Activated B cell treated with CpG ODN at 0.5 μM for 24 hours (primary cell): ENCODE results near the gene ENTREP1. TPM values are rescaled to one million over a fixed set of nuclear protein-coding genes. Genes with fewer than 3 reads are reported as not detected.

Experiments
- ATAC-seq: fragments of 200-7000 bp; cut with Tn5 transposase; one replicate; pipeline ENCODE4 v1.10.0; 2021; ENCODE audit warnings: low read depth, mild to moderate bottlenecking, moderate library complexity
- CTCF ChIA-PET: fragments of 350-600 bp; sonication (Branson Sonifier 250); formaldehyde crosslinking; loops from one replicate; lab custom pipeline; 2021; ENCODE audit warnings: antibody characterized with exemption; lab: Charles Lee
- POLR2A ChIA-PET: fragments of 350-600 bp; sonication (Branson Sonifier 250); formaldehyde crosslinking; loops from one replicate; lab custom pipeline; 2021; ENCODE audit warnings: antibody characterized with exemption; lab: Charles Lee
- DNase-seq: peaks from one replicate; pipeline ENCODE4 v3.0.0; 2022
- H3K27ac Mint-ChIP-seq: one replicate; pipeline ENCODE4 v1.8.0; 2020; ENCODE audit warnings: mixed read lengths
- H3K27me3 Mint-ChIP-seq: one replicate; pipeline ENCODE4 v1.8.0; 2021; ENCODE audit warnings: mixed read lengths
- H3K36me3 Mint-ChIP-seq: one replicate; pipeline ENCODE4 v1.8.0; 2021; ENCODE audit warnings: low read depth, mixed read lengths
- H3K4me1 Mint-ChIP-seq: one replicate; pipeline ENCODE4 v1.8.0; 2021; ENCODE audit warnings: mixed read lengths
- H3K4me3 Mint-ChIP-seq: one replicate; pipeline ENCODE4 v1.8.0; 2020; ENCODE audit warnings: mild to moderate bottlenecking, mixed read lengths
- H3K9me3 Mint-ChIP-seq: one replicate; pipeline ENCODE4 v1.8.0; 2020; ENCODE audit warnings: mixed read lengths
- CTCF ChIP-seq: fragments of 200-600 bp; IDR thresholded peaks from one replicate; pipeline ENCODE4 v1.8.0; 2022; ENCODE audit warnings: antibody characterized with exemption, mild to moderate bottlenecking
- intact Hi-C: fragments of 100-400 bp; cut with micrococcal nuclease; formaldehyde crosslinking; loops from one replicate; pipeline ENCODE4 v1.15.1; 2024
- total RNA-seq: library from RNA; stranded (reverse); gene quantifications from 2 replicates; pipeline ENCODE4 v1.2.3, GENCODE V29; 2022

Gene ENTREP1
- total RNA-seq, 1 donor from 2014 or later: not detected

DNA sequence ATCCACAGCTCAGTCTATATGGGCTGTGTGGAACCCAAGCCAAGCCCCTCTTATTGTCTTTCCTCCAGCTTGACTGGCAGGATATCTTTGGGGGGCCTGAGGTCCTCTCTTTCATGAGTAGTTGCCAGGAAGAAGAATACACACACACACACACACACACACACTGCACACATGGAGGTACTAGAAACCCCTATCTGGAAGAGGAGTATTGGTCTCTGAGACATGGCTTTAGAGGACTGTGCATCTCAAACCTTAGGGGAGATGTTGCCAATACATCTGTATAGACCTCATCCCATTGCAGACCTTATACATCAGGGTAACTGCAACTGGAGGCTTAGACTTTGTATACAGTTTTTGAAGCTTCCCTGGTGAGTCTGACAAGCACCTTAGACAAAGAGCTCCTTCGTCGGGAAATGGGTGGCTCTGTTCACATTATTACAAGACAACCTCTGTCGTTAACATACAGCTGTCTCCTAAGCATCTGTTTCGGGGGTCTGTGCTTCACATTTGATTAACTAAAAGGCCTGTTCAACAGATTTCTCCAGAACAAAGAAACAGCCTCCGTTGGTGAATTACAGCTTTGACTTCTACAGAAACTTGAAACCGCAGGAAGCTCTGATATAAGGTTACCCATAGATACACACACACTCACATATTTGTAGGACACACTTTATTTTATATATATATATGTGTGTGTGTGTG, 5.5 kb upstream of the ENTREP1 start:
- ChIA-PET POLR2A (no interaction called here), CTCF (interaction anchor here (0.5 kb wide), 1 partner anchor 233 kb away, joined by 4 read pairs; no protein-coding TSS in a partner anchor)
- no peak for TF ChIP-seq CTCF
- Mint-ChIP-seq H3K36me3 (no peaks in the 10 kb centered on the region), H3K9me3 (no peaks in the 10 kb centered on the region), H3K4me1 (no peaks in the 10 kb centered on the region), H3K27me3 (peaks cover 24% of the 10 kb centered on the region), H3K27ac (no peak overlapping the region), H3K4me3 (no peak overlapping the region)
- intact Hi-C loops: no loop called here
- DNase-seq: no peak
- no peak for ATAC-seq

- peaks cover 38% of the 10 kb centered on the region for H3K27me3 Mint-ChIP-seq
- ChIA-PET CTCF (no interaction called here), POLR2A (no interaction called here)
- ATAC-seq (no peak), DNase-seq (no peak)
- no peak overlapping the region for H3K4me3 Mint-ChIP-seq
- TF ChIP-seq CTCF: no peak
- intact Hi-C loops: no loop called here
- H3K36me3 Mint-ChIP-seq: no peaks in the 10 kb centered on the region
- H3K27ac Mint-ChIP-seq: no peak overlapping the region
- H3K4me1 Mint-ChIP-seq: peaks cover 6% of the 10 kb centered on the region
- H3K9me3 Mint-ChIP-seq: no peaks in the 10 kb centered on the region
These were observed 2.8 kb upstream of the ENTREP1 start for GRCh38 chr9:69322256-69322655.

DNA sequence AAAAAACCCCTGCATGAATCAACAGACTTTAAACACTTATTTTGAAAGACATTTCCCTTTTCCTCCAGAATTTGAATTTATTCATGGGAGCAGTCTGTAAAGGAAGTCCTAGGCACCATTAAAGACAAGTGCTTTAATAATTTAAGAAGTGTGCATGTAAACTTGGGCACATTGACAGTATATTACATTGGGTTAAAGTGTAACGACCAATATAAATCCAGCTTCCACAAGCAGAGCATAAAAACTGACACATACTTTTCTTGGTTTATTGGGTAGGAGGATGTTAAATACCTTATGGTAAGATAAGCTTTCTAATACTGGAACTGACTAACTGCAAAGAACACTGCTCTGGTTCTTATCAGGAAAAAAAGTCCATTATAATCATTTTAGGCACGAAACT, 1.2 kb upstream of the ENTREP1 start:
- no peak overlapping the region for H3K4me3 Mint-ChIP-seq
- DNase-seq: no peak
- ChIA-PET CTCF (interaction anchor here (0.7 kb wide), 1 partner anchor 18 kb away, joined by 3 read pairs; no protein-coding TSS in a partner anchor), POLR2A (no interaction called here)
- intact Hi-C loops: no loop called here
- H3K36me3 Mint-ChIP-seq: no peaks in the 10 kb centered on the region
- H3K9me3 Mint-ChIP-seq: no peaks in the 10 kb centered on the region
- ATAC-seq: no peak
- H3K4me1 Mint-ChIP-seq: peaks cover 6% of the 10 kb centered on the region
- H3K27me3 Mint-ChIP-seq: peaks cover 36% of the 10 kb centered on the region
- no peak for TF ChIP-seq CTCF
- no peak overlapping the region for H3K27ac Mint-ChIP-seq

GRCh38 chr9:69325409-69326212, 596 bp downstream of the ENTREP1 start:
- ChIA-PET POLR2A (no interaction called here), CTCF (no interaction called here)
- DNase-seq (no peak), ATAC-seq (no peak)
- TF ChIP-seq CTCF: no peak
- H3K36me3 Mint-ChIP-seq: no peaks in the 10 kb centered on the region
- peaks cover 37% of the 10 kb centered on the region for H3K27me3 Mint-ChIP-seq
- no peaks in the 10 kb centered on the region for H3K9me3 Mint-ChIP-seq
- intact Hi-C loops: no loop called here
- H3K4me1 Mint-ChIP-seq: peaks cover 6% of the 10 kb centered on the region
- H3K27ac Mint-ChIP-seq: no peak overlapping the region
- peak overlapping the region; percentile 41 for H3K4me3 Mint-ChIP-seq

DNA sequence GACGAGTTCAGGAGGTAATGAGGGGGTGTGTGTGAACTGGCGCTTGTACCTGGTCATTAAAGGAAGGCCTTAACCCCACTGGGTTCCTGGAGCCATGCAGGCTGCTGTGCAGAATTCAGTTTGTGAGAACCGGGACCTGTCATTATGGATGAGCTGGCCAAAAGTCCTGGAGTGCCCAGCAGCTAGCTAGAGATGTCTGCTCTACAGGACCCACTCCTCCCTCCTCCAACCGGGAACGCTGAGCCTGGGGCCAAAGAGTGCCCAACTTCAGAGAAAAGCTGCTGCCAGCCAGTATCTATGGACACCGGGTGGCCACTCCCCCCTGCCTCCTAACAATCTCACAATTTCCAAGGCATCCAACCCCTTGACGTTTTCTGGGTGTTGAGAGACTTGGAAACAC, 1.2 kb downstream of the ENTREP1 start:
- no peak for ATAC-seq

More for the DNA sequence above, 1.2 kb downstream of the ENTREP1 start:
- no peak for DNase-seq
- Mint-ChIP-seq H3K27ac (no peak overlapping the region), H3K27me3 (peaks cover 36% of the 10 kb centered on the region), H3K4me3 (no peak overlapping the region), H3K4me1 (peaks cover 6% of the 10 kb centered on the region), H3K36me3 (no peaks in the 10 kb centered on the region), H3K9me3 (no peaks in the 10 kb centered on the region)
- no peak for TF ChIP-seq CTCF
- ChIA-PET POLR2A (no interaction called here), CTCF (no interaction called here)
- intact Hi-C loops: no loop called here
